Measurements from ENCODE around the gene RIMS3. TPM values are rescaled to one million over a fixed set of nuclear protein-coding genes. Genes with fewer than 3 reads are reported as not detected.

Gene RIMS3
- total RNA-seq, 1 donor: 0.86 TPM

DNA sequence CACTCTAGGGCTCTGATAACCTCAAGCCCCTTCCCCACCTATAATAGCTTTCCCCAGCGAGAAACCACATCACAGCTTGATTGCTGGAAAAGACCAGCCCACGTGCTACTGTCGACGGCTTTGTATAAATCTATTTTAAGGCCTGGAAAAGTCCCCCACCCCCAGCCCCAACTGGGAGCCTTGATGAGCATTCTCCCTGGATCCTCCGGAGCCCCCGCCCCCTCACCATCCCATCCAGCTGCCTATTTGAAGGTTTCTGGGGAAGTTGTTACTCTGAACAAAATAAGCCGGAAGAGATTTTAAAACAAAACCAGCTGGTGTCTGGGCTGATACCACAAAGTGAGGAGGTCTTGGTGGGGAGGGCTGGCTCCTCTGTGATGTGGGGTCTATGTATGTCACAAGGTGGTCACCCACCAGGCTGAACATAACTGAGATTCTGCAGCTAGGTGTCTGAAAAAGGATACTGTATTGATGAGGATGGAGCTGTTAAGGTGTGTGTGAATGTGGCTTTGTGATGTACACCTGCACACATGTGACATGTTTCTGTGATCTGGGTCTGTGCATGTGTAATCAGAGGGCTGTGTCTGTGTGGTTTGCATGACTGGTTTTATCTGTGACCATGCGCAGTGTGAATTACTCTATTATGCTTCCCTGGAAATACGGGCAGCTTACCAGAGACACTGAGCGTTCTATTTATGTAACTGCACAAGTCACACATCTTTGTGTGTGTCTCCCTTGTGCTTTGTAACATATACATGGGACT is 25.0 kb downstream of the RIMS3 start:
- DNase-seq (ENCODE audit: low read depth): no peak
- TF ChIP-seq CTCF (IDR thresholded peaks at IDR 0.05; ENCODE audit: insufficient read depth, low read depth, low read length): no peak
- H3K4me3 ChIP-seq (ENCODE audit: low read depth, low read length): no peak overlapping the region

DNA sequence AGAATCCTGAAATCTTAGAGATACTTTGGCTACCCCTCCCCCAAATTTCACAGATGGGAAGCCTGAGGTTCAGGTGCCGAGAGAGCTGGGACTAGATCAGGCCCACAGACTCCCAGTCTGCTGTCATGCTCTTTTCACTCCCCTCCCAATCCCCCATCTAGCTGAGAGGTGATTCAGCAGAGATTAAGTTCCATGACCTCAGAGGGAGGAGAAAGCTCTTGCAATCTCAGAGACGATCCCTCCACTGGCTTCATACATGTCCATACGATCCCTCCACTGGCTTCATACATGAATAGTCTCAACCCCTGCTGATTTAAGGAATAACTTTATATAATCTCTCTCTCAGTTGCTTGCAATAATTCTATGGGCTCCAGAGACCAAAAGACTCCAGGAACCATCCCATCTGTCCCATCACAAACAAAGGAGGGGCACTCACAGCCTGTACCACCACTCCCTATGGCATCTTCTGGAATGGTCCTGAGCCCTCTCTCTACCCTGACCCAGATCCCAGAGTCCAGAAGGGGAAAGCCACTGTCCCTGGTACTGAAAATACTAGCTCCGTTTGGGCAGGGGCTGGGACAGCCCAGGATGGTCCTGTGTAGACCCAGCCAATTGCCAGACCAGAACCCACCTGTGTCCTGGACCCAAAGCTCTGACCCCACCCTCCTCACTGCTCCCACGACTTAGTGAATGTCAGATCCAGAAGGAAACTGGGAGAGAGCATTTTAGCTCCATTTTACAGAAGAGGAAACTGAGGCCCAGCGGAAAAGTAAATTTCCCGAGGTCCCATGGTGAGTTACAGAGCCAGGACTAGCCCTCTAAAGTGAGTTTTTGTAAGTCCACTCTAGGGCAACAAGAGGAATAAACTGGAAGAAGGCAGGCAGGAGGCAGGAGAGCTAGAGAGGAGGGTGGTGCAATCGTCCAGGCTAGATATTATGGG is 27.1 kb downstream of the RIMS3 start:
- no peak for TF ChIP-seq CTCF (IDR thresholded peaks at IDR 0.05; ENCODE audit: insufficient read depth, low read depth, low read length)
- H3K4me3 ChIP-seq (ENCODE audit: low read depth, low read length): no peak overlapping the region
- no peak for DNase-seq (ENCODE audit: low read depth)

- no peak overlapping the region for H3K4me3 ChIP-seq (ENCODE audit: low read depth, low read length)
- TF ChIP-seq CTCF (IDR thresholded peaks at IDR 0.05; ENCODE audit: insufficient read depth, low read depth, low read length): no peak
- no peak for DNase-seq (ENCODE audit: low read depth)
These were observed 27.9 kb downstream of the RIMS3 start for GRCh38 chr1:40637470-40638007.

DNA sequence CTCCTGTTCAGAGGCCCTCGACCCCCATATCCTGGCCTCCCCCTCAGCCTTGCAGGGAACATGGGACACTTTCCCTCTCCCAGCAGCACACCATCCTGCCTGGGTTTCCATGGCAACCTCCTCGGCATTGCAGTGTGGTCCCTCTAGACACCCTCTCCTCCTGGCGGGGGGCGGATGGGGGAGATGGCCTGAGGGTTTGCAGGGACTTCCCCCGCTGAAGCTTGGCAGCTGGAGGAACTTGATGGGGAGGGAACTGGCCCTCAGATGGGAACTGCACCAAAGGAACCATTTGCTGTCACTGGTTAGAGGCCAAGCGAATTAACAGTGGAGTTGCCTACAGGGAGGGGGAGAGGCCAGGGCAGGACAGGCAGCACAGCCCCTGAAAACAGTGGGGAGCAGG is 28.7 kb downstream of the RIMS3 start:
- no peak for DNase-seq (ENCODE audit: low read depth)
- H3K4me3 ChIP-seq (ENCODE audit: low read depth, low read length): no peak overlapping the region
- no peak for TF ChIP-seq CTCF (IDR thresholded peaks at IDR 0.05; ENCODE audit: insufficient read depth, low read depth, low read length)

GRCh38 chr1:40635763-40636500 is 29.6 kb downstream of the RIMS3 start:
- TF ChIP-seq CTCF (IDR thresholded peaks at IDR 0.05; ENCODE audit: insufficient read depth, low read depth, low read length): no peak
- DNase-seq (ENCODE audit: low read depth): no peak
- no peak overlapping the region for H3K4me3 ChIP-seq (ENCODE audit: low read depth, low read length)

DNA sequence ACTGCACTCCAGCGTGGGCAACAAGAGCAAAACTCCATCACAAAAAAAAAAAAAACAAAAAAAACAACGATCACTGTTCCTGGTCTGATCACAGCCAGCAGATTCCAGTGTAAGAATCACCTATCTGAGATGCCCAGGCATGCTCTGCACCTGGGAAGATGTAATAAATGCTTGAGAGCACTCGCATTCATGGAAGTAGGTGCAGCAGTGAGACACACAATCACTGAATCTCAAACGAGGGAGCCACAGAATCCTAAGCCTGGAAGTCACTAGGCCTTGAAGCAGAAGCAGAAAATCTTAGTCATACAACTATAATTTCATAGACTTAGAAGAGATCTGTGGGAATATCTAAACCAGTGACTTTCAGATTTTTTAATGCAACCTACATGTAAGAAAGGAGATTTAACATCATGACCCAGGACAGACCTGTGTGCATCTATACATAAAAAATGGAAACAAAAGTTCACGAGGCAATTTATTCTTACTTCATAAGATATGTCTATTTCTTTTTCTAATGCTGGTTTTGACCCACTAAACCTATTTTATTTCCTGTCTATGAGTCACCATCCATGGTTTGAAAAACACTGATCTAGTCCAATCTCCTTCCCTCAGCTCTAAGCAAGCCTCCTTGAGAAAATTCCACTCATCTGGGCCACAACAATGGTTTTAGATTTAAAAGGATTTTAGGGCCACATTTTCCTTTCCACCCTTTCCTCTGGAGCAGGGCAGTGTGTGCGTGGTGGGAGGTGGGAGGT is 30.4 kb downstream of the RIMS3 start:
- H3K4me3 ChIP-seq (ENCODE audit: low read depth, low read length): no peak overlapping the region
- no peak for TF ChIP-seq CTCF (IDR thresholded peaks at IDR 0.05; ENCODE audit: insufficient read depth, low read depth, low read length)
- DNase-seq (ENCODE audit: low read depth): no peak
